DMS79 treated with DMSO at 0.1 percent for 48 hours (cell line): ENCODE measurements around the gene MTMR11.
A peak's percentile ranks its signal among the peaks of the same experiment; 100 is the strongest.

ENCODE experiments used
- DNase-seq: peaks from one replicate; lab custom pipeline; 2025; lab: John Stamatoyannopoulos, UW

The MTMR11 gene

DNA sequence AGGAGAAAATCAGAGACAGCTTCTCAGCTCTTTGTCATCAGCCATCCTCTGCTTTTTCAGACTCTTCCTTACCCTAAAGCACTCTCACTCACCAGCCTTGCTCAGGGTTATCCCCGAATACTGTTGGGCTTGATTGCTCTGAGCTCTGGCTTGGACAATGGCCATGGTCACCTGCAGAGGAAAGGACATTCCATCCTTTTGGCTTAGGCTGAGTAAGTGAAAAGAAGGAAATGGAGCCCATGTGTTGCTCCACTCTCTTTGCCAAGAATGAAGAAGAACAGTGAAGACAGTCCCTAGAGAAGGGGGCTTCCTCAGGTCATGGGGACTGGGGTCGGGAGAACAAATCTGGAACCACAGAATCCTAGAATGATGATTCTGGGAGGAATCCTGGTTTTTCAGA is 2.3 kb downstream of the MTMR11 start:
- no peak for DNase-seq

- DNase-seq = no peak
Measured at GRCh38 chr1:149933208-149933607, 3.5 kb downstream of the MTMR11 start.

- no peak for DNase-seq
Measured at GRCh38 chr1:149932474-149932873, 4.2 kb downstream of the MTMR11 start.

DNA sequence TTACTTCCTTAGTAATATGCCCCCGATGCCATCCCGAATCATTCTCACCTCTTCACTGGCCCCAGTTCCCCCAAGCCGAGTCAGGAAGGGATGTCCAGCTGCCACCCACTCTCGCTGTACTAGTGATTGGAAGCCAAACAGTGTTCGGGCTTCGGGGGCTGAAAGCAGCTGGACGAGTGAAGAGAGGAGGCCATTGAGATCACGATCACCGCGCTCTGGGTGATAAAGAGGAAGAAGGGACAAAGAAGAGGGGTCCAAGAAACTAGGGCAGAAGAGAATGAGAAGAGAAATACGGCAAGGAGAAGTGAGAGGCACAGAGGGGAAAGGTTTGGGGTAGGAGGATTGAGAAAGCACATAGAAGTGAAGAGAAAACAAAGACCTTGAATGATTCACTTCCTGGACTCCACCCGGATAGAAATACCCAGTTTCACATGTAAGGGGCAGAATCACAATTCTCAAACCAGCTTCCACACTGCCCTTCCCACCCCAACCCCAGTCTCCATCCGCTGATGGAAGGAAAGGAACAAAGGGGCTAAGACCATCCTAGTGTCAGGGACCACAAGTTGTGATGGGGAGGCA is 5.4 kb downstream of the MTMR11 start:
- DNase-seq = no peak

- no peak for DNase-seq
Measured at GRCh38 chr1:149929856-149930255, 6.8 kb downstream of the MTMR11 start.

- no peak for DNase-seq
Measured at GRCh38 chr1:149928401-149928724, 8.3 kb downstream of the MTMR11 start.

DNA sequence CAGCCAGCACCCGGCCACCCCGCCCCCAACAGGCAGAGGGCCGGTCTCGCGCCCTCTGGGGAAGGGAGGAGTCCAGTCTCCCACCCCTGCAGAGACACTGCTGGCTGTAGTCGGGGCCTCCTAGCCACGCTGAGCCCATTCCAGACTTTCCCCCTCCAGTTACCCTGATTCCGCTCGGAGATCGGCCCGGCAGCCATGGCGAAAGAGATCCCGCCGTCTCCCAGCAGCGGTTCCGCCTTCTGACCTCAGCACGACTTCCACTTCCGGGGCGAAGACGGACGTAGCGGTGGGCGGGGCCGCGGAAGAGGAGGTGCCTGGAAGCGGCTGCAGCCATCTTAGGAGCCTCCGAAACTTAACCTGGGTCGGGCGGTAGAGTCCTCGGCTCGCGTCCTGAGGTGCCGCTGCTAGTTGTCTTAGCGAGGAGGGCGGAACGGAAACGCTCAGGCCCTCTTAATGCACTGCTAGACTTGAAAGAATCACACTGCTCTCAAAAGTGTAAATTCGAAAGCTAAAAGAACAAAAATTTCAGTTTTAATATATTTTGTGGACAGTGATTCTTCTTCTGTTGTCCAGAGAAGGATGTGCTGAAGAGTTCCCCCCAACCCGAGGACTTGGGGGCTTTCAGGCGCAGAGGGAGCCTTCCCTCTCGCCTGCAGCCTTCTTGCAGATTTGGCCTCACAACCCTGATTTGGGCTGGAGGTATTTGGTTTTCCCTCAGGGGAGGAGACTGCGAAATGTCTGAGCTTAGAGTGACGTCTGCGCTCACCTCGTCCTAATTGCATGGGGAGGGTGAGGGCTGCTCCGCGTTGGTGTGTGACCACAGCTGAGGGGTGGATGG is 8.9 kb downstream of the MTMR11 start, which contains the start of gene SF3B4:
Gene SF3B4 (minus strand): TSS at position 241 of the 838 bp plus-strand sequence. CDS start 44 bp downstream, at position 197.
- DNase-seq = peak; percentile 96

GRCh38 chr1:149927056-149927562 is 9.6 kb downstream of the MTMR11 start:
- DNase-seq = peak; percentile 49

- DNase-seq = no peak
Measured at GRCh38 chr1:149926296-149926695, 10.4 kb downstream of the MTMR11 start.

DNA sequence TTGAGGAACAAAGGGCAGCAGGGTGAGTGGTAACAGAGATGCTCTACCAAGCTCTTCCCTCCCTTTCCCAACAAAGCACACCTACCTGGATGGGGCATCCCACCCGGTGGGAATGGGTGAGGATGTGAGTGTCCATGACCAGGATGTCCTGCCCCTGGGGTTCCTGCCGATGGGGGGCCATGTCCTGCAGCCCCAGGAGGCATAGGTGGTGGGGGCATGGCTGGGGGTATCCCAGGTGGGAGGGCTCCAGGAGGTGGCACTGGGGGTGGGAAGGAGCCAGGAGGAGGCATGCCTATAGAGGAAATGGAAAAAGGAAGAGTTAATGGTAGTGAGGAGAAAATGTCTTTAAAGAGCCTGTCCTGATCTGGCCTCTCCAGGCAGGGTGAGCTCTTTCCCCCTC is 10.9 kb downstream of the MTMR11 start:
- no peak for DNase-seq

DNA sequence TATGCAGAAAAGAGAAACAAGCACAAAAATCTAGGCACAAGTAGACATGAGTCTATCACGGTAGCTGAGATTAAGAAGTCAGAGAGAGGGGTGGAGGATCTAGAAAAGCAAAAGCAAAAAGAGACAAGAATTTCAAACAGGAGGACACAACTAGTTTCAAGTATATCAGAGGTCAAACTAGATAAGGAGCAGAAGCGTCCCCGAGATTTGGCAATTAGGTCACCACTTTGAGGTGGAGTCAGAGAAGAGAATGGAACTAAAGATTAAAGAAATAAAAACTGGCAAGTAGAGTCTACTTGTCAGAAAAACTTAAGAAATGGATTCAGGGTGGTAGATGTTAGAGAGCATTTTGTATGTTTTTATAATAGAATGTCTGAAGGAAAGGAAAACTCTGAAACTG is 11.3 kb downstream of the MTMR11 start:
- no peak for DNase-seq

DNA sequence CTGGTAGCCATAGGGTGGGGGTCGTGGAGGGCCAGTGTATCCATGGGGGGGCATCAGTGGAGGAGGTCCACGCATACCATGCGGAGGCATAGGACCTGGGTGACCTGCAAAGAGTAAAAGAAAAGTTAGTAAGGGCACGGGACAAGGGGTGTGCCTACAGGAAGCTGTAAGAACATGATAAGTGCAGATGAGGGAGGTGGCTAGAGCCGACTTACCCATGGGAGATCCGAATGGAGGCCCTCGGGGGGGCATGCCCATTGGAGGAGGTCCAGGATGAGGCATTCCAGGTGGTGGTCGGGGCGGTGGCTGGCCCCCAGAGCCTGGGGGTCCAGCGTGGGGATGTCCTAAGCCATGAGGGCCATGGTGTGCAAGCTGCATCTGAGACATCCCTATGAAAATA is 13.1 kb downstream of the MTMR11 start:
- DNase-seq = no peak

GRCh38 chr1:149917571-149918144 is 19.0 kb downstream of the MTMR11 start, which contains the start of gene SV2A:
Gene SV2A (minus strand): TSS chr1:149917844. CDS start chr1:149913840, 4,004 bp downstream.
- peak; percentile 69 for DNase-seq

- no peak for DNase-seq
Measured at GRCh38 chr1:149916898-149917252, 19.8 kb downstream of the MTMR11 start.

GRCh38 chr1:149916193-149916897 is 20.3 kb downstream of the MTMR11 start:
- DNase-seq = no peak

DNA sequence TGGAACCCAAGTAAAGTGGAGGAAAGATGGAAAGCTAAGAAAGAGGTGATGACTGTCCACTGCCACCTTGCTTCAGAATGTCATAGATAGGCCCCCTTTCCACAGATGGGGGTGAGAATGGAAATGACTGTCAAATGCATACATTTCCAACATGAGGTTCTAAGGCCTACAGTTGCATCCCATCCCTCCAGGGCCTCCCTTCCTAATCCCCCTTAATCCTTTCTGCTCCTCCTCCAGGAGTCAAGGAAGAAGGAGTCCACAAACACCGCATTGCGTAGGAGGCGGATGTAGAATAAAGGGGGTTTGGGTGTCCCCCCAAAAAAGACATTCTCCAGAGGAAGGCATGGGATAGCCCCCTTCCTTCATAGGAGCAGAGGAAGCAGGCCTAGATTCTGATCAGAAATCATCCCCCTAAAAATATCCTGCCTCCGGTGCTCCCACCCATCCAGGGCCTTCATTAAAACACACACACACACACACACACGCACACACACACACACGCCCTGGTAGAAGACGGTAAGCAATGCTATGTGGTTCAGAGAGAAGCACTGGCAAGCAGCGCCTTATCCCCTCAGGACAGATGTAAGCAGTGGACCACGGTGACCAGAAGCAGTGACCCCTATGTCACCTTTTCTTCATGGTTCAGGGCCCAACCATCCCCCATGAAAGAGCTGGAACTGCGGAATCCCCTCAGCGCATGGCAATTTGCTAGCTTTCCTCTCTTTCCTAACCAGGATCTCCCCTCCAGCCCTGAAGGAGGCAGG is 21.1 kb downstream of the MTMR11 start:
- no peak for DNase-seq

DNA sequence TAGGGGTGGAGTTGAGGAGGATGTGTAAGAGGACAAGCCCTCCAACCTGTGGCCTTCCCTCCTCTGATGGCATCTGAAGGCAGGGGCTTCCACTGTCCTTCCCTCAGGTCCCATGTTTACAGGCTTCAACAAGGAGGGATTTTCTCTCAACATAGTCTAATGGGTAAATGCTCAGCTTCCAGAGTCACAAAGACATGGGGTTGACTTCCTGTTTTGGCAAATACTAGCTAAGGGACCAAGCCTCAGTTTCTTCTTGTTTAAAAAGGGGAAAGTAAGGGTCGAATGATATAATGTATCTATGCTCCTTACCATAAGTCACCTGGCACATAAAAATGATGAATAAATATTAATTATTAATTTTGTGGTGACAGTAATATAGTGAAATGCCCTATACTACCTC is 22.1 kb downstream of the MTMR11 start:
- no peak for DNase-seq

DNA sequence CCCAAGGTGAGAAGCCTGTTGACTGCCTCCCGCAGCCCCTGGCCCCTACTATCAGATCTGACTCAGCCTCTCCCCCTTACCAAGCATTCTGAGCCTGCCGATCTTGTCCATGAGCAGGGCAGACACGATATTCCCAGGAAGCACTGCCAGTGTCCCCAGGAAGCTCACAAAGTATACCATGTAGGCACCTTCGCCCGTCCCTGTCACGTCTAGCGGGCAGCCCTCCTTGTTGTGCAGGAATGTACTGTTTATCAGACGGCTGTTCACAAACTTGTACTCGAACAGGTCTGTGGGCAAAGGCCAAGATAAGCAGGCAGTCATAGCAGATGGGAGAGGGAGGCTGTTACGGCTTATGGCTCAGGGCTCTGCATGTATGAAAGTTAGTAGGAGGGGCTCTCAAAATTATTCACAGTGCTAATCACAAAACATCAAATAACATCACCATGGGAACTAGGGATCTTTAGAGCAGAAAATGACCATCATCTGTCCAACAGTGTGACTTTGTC is 30.1 kb downstream of the MTMR11 start:
- DNase-seq = no peak

DNA sequence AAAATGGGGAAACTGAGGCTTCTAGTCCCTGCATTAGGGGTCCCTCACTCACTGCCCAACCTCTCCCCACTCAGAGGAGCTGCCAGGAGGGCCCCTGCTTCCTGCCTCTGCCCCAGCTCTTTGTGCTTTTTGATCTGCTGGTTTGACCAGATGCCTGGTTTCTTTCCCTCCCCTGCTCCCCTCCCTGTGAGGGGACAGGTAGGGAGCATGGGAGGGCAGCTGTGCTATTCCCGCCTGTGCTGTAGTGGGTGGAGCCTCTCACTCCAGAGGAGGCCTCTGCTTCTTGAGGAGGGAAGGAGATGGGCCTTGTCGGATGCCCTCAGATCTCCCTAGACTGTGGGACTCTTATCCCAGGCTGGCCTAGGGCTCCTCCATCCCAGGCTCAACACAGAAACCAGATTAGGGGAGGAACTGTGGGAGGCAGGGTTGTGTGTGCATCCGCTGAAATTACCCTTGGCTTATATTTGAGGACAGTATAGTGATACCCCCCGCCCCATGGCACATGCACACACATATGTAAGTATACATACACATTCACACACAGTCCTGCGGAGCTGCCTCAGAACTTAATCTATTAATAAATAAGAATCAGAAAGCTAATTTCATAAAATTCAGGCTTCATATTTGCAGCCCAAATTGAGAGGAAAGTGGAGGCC is 32.7 kb downstream of the MTMR11 start:
- DNase-seq = no peak

GRCh38 chr1:149899460-149900284 is 37.0 kb downstream of the MTMR11 start, which contains the start of gene BOLA1:
Gene BOLA1 (plus strand): TSS chr1:149899568. CDS start chr1:149900060, 492 bp downstream.
- peak; percentile 90 for DNase-seq
